A549 (cell line): ENCODE results near the gene CLRN2. TPM values are rescaled to one million over a fixed set of nuclear protein-coding genes. Genes with fewer than 3 reads are reported as not detected.

ENCODE experiments used
- ATAC-seq, 2 experiments: fragments of 200-7000 bp in 1 of 2; fragments of >200 bp in 1 of 2; cut with Nextera tagmentation in 1 of 2; cut with Tn5 transposase in 1 of 2; 3 replicates each; pipeline versions ENCODE4 v1.8.0 to v1.9.1; 2018 to 2020; ENCODE audit warnings: mild to moderate bottlenecking in 1 of 2, moderate library complexity in 1 of 2
- CTCF ChIA-PET: fragments of 300-600 bp; sonication (Branson Sonifier 250); formaldehyde crosslinking; extraction: SDS; loops from one replicate; lab custom pipeline; 2021; ENCODE audit warnings: antibody characterized with exemption, inconsistent platforms; lab: Yijun Ruan, JAX
- POLR2A ChIA-PET: fragments of 350-600 bp; formaldehyde crosslinking; extraction: SDS; loops from one replicate; lab custom pipeline; 2021; ENCODE audit warnings: antibody characterized with exemption, inconsistent platforms; lab: Yijun Ruan, JAX
- DNase-seq, 2 experiments: peaks; one replicate each; pipeline versions ENCODE4 v3.0.0 to v3.0.0-alpha.2; 2011 to 2016; ENCODE audit warnings: low read depth in 1 of 2, low spot score in 1 of 2
- FAIRE-seq: peaks from 2 replicates; lab custom pipeline; 2011; peaks lifted over from hg19 to GRCh38; lab: Jason Lieb, UNC
- H3K27ac ChIP-seq, 2 experiments: fragments of >200 bp; sonication (Bioruptor Twin); formaldehyde crosslinking; 3 replicates each; pipeline ENCODE4 v1.5.1; 2016 to 2017
- H3K4me1 ChIP-seq: fragments of >200 bp; sonication (Bioruptor Twin); formaldehyde crosslinking; 3 replicates; pipeline ENCODE4 v1.6.1; 2016
- H3K4me2 ChIP-seq: fragments of >200 bp; sonication (Bioruptor Twin); formaldehyde crosslinking; 3 replicates; pipeline ENCODE4 v1.6.1; 2016
- H3K4me3 ChIP-seq: fragments of >200 bp; sonication (Bioruptor Twin); formaldehyde crosslinking; 3 replicates; pipeline ENCODE4 v1.5.1; 2016
- H3K9me3 ChIP-seq: fragments of >200 bp; sonication (Bioruptor Twin); formaldehyde crosslinking; 3 replicates; pipeline ENCODE4 v1.6.1; 2016
- BHLHE40 ChIP-seq: IDR thresholded peaks from 2 replicates; pipeline ENCODE4 v1.6.1; 2012; ENCODE audit warnings: low read depth, low read length, inconsistent platforms
- CBX2 ChIP-seq: fragments of 200-600 bp; sonication (generic); IDR thresholded peaks from 2 replicates; pipeline ENCODE4 v1.6.1; 2016; ENCODE audit warnings: low read depth, mild to moderate bottlenecking, borderline replicate concordance
- CHD2 ChIP-seq: fragments of 150-350 bp; IDR thresholded peaks from 2 replicates; pipeline ENCODE4 v1.6.1; 2014; ENCODE audit warnings: low read length; ENCODE audit not compliant: partially characterized antibody
- CHD4 ChIP-seq: fragments of 200-600 bp; sonication (generic); IDR thresholded peaks from 2 replicates; pipeline ENCODE4 v1.6.1; 2016; ENCODE audit warnings: antibody characterized with exemption, mild to moderate bottlenecking, borderline replicate concordance
- E2F6 ChIP-seq: IDR thresholded peaks from 2 replicates; pipeline ENCODE4 v1.6.1; 2012; ENCODE audit warnings: low read depth, borderline replicate concordance
- ELK1 ChIP-seq: fragments of 150-350 bp; IDR thresholded peaks from 2 replicates; pipeline ENCODE4 v1.6.1; 2014; ENCODE audit warnings: low read depth, mild to moderate bottlenecking, low read length
- EP300 ChIP-seq, 2 experiments: fragments of >200 bp; sonication (Bioruptor Twin); formaldehyde crosslinking; IDR thresholded peaks; 2 replicates in 1 of 2; 3 replicates in 1 of 2; pipeline ENCODE4 v1.6.1; 2016 to 2017
- FOXS1 ChIP-seq: fragments of 250-450 bp; sonication (Bioruptor Pico); IDR thresholded peaks from 2 replicates; pipeline ENCODE4 v1.5.0; 2020; ENCODE audit warnings: mild to moderate bottlenecking, moderate library complexity
- HDAC2 ChIP-seq: fragments of 200-600 bp; sonication (generic); IDR thresholded peaks from 2 replicates; pipeline ENCODE4 v1.6.1; 2016
- KDM5A ChIP-seq: fragments of 200-600 bp; sonication (generic); IDR thresholded peaks from 2 replicates; pipeline ENCODE4 v1.6.1; 2016; ENCODE audit warnings: antibody characterized with exemption, mild to moderate bottlenecking
- POLR2A ChIP-seq: IDR thresholded peaks from 2 replicates; pipeline ENCODE4 v1.6.1; 2012; ENCODE audit warnings: mild to moderate bottlenecking, low read length
- REST ChIP-seq: fragments of 200-600 bp; sonication (generic); IDR thresholded peaks from 2 replicates; pipeline ENCODE4 v1.6.1; 2016; ENCODE audit warnings: antibody characterized with exemption, mild to moderate bottlenecking, moderate library complexity
- RNF2 ChIP-seq: fragments of 200-600 bp; sonication (generic); IDR thresholded peaks from 2 replicates; pipeline ENCODE4 v1.6.1; 2016; ENCODE audit warnings: low read depth, mild to moderate bottlenecking, antibody characterized with exemption, moderate library complexity, borderline replicate concordance
- SREBF2 ChIP-seq: fragments of 450-650 bp; IDR thresholded peaks from 2 replicates; pipeline ENCODE4 v1.6.1; 2014; ENCODE audit warnings: mild to moderate bottlenecking, moderate library complexity
- USF2 ChIP-seq: fragments of 450-650 bp; IDR thresholded peaks from 2 replicates; pipeline ENCODE4 v1.6.1; 2014; ENCODE audit warnings: antibody characterized with exemption
- WGBS: methylation state at CpG from one replicate; pipeline ENCODE4 v1.1.6; 2017; ENCODE audit errors: missing lambda C conversion rate; 5-methylcytosine and 5-hydroxymethylcytosine counted together
- polyA plus RNA-seq, 4 experiments: library from polyadenylated mRNA; depleted of rRNA in 3 of 4; stranded (reverse); fragments of >200 nt; fragmentation: RNase III in 1 of 4; extraction: RNeasy Plus Mini Kit Qiagen cat#74134 plus additional on column Dnase treatment in 1 of 4; gene quantifications; 2 replicates in 3 of 4; 3 replicates in 1 of 4; pipeline ENCODE4 v1.2.3, GENCODE V29; 2011 to 2017

The CLRN2 gene
- polyA plus RNA-seq, 2 of the 4 experiments (the other 2 are of a cell fraction): not detected

GRCh38 chr4:17492058-17492741 lies 22.8 kb upstream of the CLRN2 start (continued):
- TF ChIP-seq REST: no peak

GRCh38 chr4:17492876-17493275 lies 22.1 kb upstream of the CLRN2 start:
- CTCF ChIA-PET: no interaction called here
- no peak for FAIRE-seq

GRCh38 chr4:17493619-17494018 lies 21.3 kb upstream of the CLRN2 start:
- WGBS: 93% methylated on average over 3 of the region's 4 CpGs
- FAIRE-seq: no peak
- no peaks in the 10 kb centered on the region for H3K9me3 ChIP-seq
- no peak for ATAC-seq
- peak overlapping the region; percentile 56 to 65; a peak in 4 of 6 replicates for H3K27ac ChIP-seq
- no peak overlapping the region; the same call in 2 of the 3 replicates for H3K4me2 ChIP-seq
- DNase-seq: no peak
- peaks cover 15% of the 10 kb centered on the region for H3K4me1 ChIP-seq
- ChIA-PET CTCF (no interaction called here), POLR2A (no interaction called here)
- no peak overlapping the region for H3K4me3 ChIP-seq
- TF ChIP-seq USF2: no peak
- no peak for TF ChIP-seq CBX2
- TF ChIP-seq KDM5A: no peak
- no peak for TF ChIP-seq RNF2
- no peak for TF ChIP-seq EP300 (IDR thresholded peaks at IDR 0.05)
- TF ChIP-seq FOXS1 (CRISPR knock-in tag): no peak

More at GRCh38 chr4:17492876-17493275, 22.1 kb upstream of the CLRN2 start:
- Histone ChIP-seq H3K9me3 (no peaks in the 10 kb centered on the region), H3K4me3 (no peak overlapping the region), H3K4me2 (no peak overlapping the region), H3K27ac (no peak overlapping the region), H3K4me1 (peaks cover 15% of the 10 kb centered on the region)
- TF ChIP-seq FOXS1 (CRISPR knock-in tag) (no peak), CHD4 (no peak), CHD2 (no peak), POLR2A (no peak), SREBF2 (no peak), ELK1 (no peak), HDAC2 (no peak), E2F6 (no peak), BHLHE40 (no peak)
- ATAC-seq (no peak), DNase-seq (no peak)
- WGBS: 100% methylated on average over 1 of the region's 2 CpGs
- POLR2A ChIA-PET: no interaction called here
